Motor neuron (in vitro differentiated cells): ENCODE data around the gene RTF2. TPM values are rescaled to one million over a fixed set of nuclear protein-coding genes. Genes with fewer than 3 reads are reported as not detected.

Source experiments
- ATAC-seq, 8 experiments: fragments of 200-7000 bp; cut with Tn5 transposase; replicated peaks in 6 of 8; 2 replicates each; pipeline ENCODE4 v1.8.0; 2021; ENCODE audit warnings: mild to moderate bottlenecking in 8 of 8, moderate library complexity in 8 of 8
- H3K27ac ChIP-seq, 2 donors: fragments of 250-450 bp; sonication (Bioruptor Pico); 2 replicates each; pipeline ENCODE4 v1.9.0; 2021; ENCODE audit warnings: antibody characterized with exemption in 2 of 2, mild to moderate bottlenecking in 2 of 2, moderate library complexity in 1 of 2
- H3K4me1 ChIP-seq, 2 donors: fragments of 250-450 bp; sonication (Bioruptor Pico); replicated peaks in 1 of 2; 2 replicates each; pipeline ENCODE4 v1.6.1; 2021; ENCODE audit warnings: antibody characterized with exemption in 2 of 2, mild to moderate bottlenecking in 2 of 2, moderate library complexity in 1 of 2
- H3K4me3 ChIP-seq, 5 donors: fragments of 250-450 bp; sonication (Bioruptor Pico); 2 replicates each; pipeline ENCODE4 v1.9.0; 2021; ENCODE audit warnings: antibody characterized with exemption in 5 of 5, mild to moderate bottlenecking in 5 of 5, moderate library complexity in 4 of 5
- WGBS, 10 experiments: fragments of 450-650 bp; shearing (Covaris generic); methylation state at CpG; one replicate each; pipeline ENCODE4 v1.0.0; 2022; 5-methylcytosine and 5-hydroxymethylcytosine counted together
- in situ Hi-C, 9 experiments: fragments of 400-800 bp; cut with MboI; loops; one replicate each; pipeline ENCODE4 v1.15.0; 2021; ENCODE audit warnings: low sequenced_read_pairs in 9 of 9, low pct_unique_long_range_greater_than_20kb in 2 of 9; ENCODE audit not compliant: unreplicated experiment in 9 of 9
- total RNA-seq, 8 experiments: library from RNA; unstranded; fragments of 300-600 nt; gene quantifications; 2 replicates each; pipeline versions ENCODE4 v1.2.3 to v1.2.4, GENCODE V29; 2022

The RTF2 gene
- 10 to 100 TPM; 71.5 to 90.5 (median 74.8) TPM for total RNA-seq

GRCh38 chr20:56468316-56469076 is at the start of gene RTF2:
RTF2 (plus strand) TSS chr20:56468627; CDS start chr20:56468698, 71 bp downstream.
- H3K4me3 ChIP-seq = peak within 1 kb of the TSS; percentile 55 to 91 (median 76)
- in situ Hi-C loops = no loop called here
- H3K27ac ChIP-seq = peak within 1 kb of the TSS; percentile 60 to 92
- H3K4me1 ChIP-seq = peaks cover 9 to 14% of the 10 kb centered on the region in 2 donors
- 0 to 6% (median 0%) methylated on average over 1 to 15 of the region's 55 CpGs; no CpG with 5 or more reads in 2 of the 10 experiments for WGBS, 10 experiments
- ATAC-seq = peak; percentile 96 to 99 (median 99)

GRCh38 chr20:56420028-56420427 is 48.4 kb upstream of the RTF2 start:
- 50 to 67% (median 50%) methylated on average over 1 to 2 of the region's 2 CpGs; no CpG with 5 or more reads in 7 of the 10 experiments for whole genome bisulfite sequencing, 10 experiments
- H3K4me1 ChIP-seq = peaks cover 0 to 3% of the 10 kb centered on the region in 2 donors
- in situ Hi-C loops = no loop called here
- no peak overlapping the region for H3K27ac ChIP-seq
- ATAC-seq = no peak
- H3K4me3 ChIP-seq = no peak overlapping the region

- in situ Hi-C loops = no loop called here
- Histone ChIP-seq H3K4me3 (no peak overlapping the region), H3K4me1 (peaks cover 0 to 3% of the 10 kb centered on the region in 2 donors), H3K27ac (no peak overlapping the region)
- WGBS, 10 experiments = 67 to 100% (median 79%) methylated on average over 1 to 10 of the region's 11 CpGs
- ATAC-seq = no peak
Measured at GRCh38 chr20:56420940-56421688, 47.3 kb upstream of the RTF2 start.

- in situ Hi-C loops = no loop called here
- peaks cover 0 to 3% of the 10 kb centered on the region in 2 donors for H3K4me1 ChIP-seq
- no peak overlapping the region for H3K4me3 ChIP-seq
- WGBS, 10 experiments = 33 to 68% (median 52%) methylated on average over 2 to 8 of the region's 9 CpGs; no CpG with 5 or more reads in 1 of the 10 experiments
- H3K27ac ChIP-seq = no peak overlapping the region
- peak in 1 of 8 experiments; percentile 72 for ATAC-seq
Measured at GRCh38 chr20:56422076-56422823, 46.2 kb upstream of the RTF2 start.

GRCh38 chr20:56422824-56423189 is 45.6 kb upstream of the RTF2 start:
- WGBS, 10 experiments = 15 to 68% (median 39%) methylated on average over 2 to 4 of the region's 4 CpGs; no CpG with 5 or more reads in 3 of the 10 experiments
- H3K4me1 ChIP-seq = peaks cover 0 to 3% of the 10 kb centered on the region in 2 donors
- no peak overlapping the region for H3K4me3 ChIP-seq
- no peak overlapping the region for H3K27ac ChIP-seq
- in situ Hi-C loops = no loop called here
- ATAC-seq = peak in 1 of 8 experiments; percentile 44

GRCh38 chr20:56423211-56423610 is 45.2 kb upstream of the RTF2 start:
- no peak for ATAC-seq
- WGBS, 10 experiments = 86 to 100% (median 100%) methylated on average over 1 of the region's 1 CpG; no CpG with 5 or more reads in 6 of the 10 experiments
- Histone ChIP-seq H3K4me3 (no peak overlapping the region), H3K4me1 (peaks cover 0 to 3% of the 10 kb centered on the region in 2 donors), H3K27ac (no peak overlapping the region)
- in situ Hi-C loops = no loop called here

- WGBS, 10 experiments = 20 to 80% (median 50%) methylated on average over 1 of the region's 1 CpG; no CpG with 5 or more reads in 1 of the 10 experiments
- ATAC-seq = no peak
- peaks cover 0 to 3% of the 10 kb centered on the region in 2 donors for H3K4me1 ChIP-seq
- no peak overlapping the region for H3K27ac ChIP-seq
- H3K4me3 ChIP-seq = no peak overlapping the region
- in situ Hi-C loops = no loop called here
Measured at GRCh38 chr20:56423886-56424285, 44.5 kb upstream of the RTF2 start.

GRCh38 chr20:56424931-56425330 is 43.5 kb upstream of the RTF2 start:
- Histone ChIP-seq H3K4me1 (peaks cover 0 to 3% of the 10 kb centered on the region in 2 donors), H3K27ac (no peak overlapping the region), H3K4me3 (no peak overlapping the region)
- 83 to 88% methylated on average over 1 of the region's 1 CpG; no CpG with 5 or more reads in 8 of the 10 experiments for WGBS, 10 experiments
- in situ Hi-C loops = no loop called here
- no peak for ATAC-seq

GRCh38 chr20:56426026-56426425 is 42.4 kb upstream of the RTF2 start:
- no peak for ATAC-seq
- WGBS, 10 experiments = 71 to 100% (median 82%) methylated on average over 1 to 5 of the region's 9 CpGs
- H3K4me1 ChIP-seq = peaks cover 0 to 3% of the 10 kb centered on the region in 2 donors
- H3K4me3 ChIP-seq = no peak overlapping the region
- in situ Hi-C loops = no loop called here
- H3K27ac ChIP-seq = no peak overlapping the region

- H3K27ac ChIP-seq = no peak overlapping the region
- no peak for ATAC-seq
- H3K4me3 ChIP-seq = no peak overlapping the region
- in situ Hi-C loops = no loop called here
- peaks cover 0 to 3% of the 10 kb centered on the region in 2 donors for H3K4me1 ChIP-seq
Measured at GRCh38 chr20:56426926-56427325, 41.5 kb upstream of the RTF2 start.

- ATAC-seq = peak in 2 of 8 experiments; percentile 15 to 30
- Histone ChIP-seq H3K27ac (no peak overlapping the region), H3K4me1 (no peaks in the 10 kb centered on the region), H3K4me3 (no peak overlapping the region)
- 71 to 100% (median 81%) methylated on average over 1 to 4 of the region's 4 CpGs; no CpG with 5 or more reads in 2 of the 10 experiments for WGBS, 10 experiments
- in situ Hi-C loops = no loop called here
Measured at GRCh38 chr20:56427797-56428196, 40.6 kb upstream of the RTF2 start.

- Histone ChIP-seq H3K4me1 (no peaks in the 10 kb centered on the region), H3K27ac (no peak overlapping the region), H3K4me3 (no peak overlapping the region)
- in situ Hi-C loops = no loop called here
- WGBS, 10 experiments = 41 to 100% (median 77%) methylated on average over 1 to 5 of the region's 5 CpGs; no CpG with 5 or more reads in 2 of the 10 experiments
- peak in 2 of 8 experiments; percentile 84 to 93 for ATAC-seq
Measured at GRCh38 chr20:56428410-56428809, 40.0 kb upstream of the RTF2 start.

- WGBS, 10 experiments = 58 to 100% (median 68%) methylated on average over 1 to 7 of the region's 8 CpGs; no CpG with 5 or more reads in 4 of the 10 experiments
- no peak overlapping the region for H3K4me3 ChIP-seq
- H3K4me1 ChIP-seq = no peaks in the 10 kb centered on the region
- no peak for ATAC-seq
- H3K27ac ChIP-seq = no peak overlapping the region
- in situ Hi-C loops = no loop called here
Measured at GRCh38 chr20:56428881-56429280, 39.5 kb upstream of the RTF2 start.
